GM19324 (cell line): ENCODE data around the gene CCSER2.
"Not testable (repeated sequence)": the region's sequence is repeated elsewhere in the genome, so short reads cannot be mapped to it uniquely, and the experiment has no call there.

ENCODE experiments used
- ATAC-seq: cut with Tn5 transposase; IDR thresholded peaks from one replicate; pipeline ENCODE4 v1.9.1; 2021; ENCODE audit warnings: mild to moderate bottlenecking, moderate library complexity; ENCODE audit not compliant: unreplicated experiment, low FRiP score

CCSER2 gene

GRCh38 chr10:84344526-84344925 lies 16.1 kb downstream of the CCSER2 start:
- no peak for ATAC-seq

DNA sequence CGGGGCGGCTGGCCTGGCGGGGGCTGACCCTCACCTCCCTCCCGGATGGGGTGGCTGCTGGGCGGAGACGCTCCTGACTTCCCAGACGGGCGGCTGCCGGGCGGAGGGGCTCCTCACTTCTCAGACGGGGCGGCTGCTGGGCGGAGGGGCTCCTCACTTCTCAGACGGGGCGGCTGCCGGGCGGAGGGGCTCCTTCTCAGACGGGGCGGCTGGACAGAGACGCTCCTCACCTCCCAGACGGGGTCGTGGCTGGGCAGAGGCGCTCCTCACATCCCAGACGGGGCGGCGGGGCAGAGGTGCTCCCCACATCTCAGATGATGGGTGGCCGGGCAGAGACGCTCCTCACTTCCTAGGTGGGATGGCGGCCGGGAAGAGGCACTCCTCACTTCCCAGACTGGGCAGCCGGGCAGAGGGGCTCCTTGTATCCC lies 19.2 kb downstream of the CCSER2 start:
- not testable (repeated sequence) for ATAC-seq

- ATAC-seq, result no peak
These were observed 20.1 kb downstream of the CCSER2 start for GRCh38 chr10:84348447-84348846.

- no peak for ATAC-seq
These were observed 20.5 kb downstream of the CCSER2 start for GRCh38 chr10:84348860-84349259.

GRCh38 chr10:84352251-84352842 lies 24.0 kb downstream of the CCSER2 start:
- ATAC-seq, result peak; percentile 88

GRCh38 chr10:84353052-84353803 lies 24.8 kb downstream of the CCSER2 start:
- ATAC-seq, result no peak

DNA sequence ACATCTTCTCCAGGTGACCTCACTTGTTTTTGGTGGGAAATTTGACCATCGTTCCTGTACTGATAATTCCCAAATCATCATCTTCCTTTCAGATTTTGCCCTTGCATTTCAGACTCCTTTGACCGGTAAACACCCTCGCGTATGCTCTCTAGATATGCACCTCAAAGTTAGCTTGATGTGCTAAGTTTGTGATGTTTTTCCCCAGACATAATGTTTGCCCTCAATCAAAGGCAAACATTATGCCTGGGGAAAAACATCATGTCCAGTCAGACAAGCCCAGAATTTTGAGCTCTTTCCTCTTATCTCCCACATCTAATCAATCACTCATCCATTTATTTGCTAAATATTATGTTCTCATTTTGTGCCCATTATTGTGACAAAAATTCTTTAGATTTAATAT lies 26.2 kb downstream of the CCSER2 start:
- no peak for ATAC-seq

- no peak for ATAC-seq
These were observed 26.7 kb downstream of the CCSER2 start for GRCh38 chr10:84355106-84355505.

- no peak for ATAC-seq
These were observed 28.5 kb downstream of the CCSER2 start for GRCh38 chr10:84356928-84357327.

GRCh38 chr10:84358743-84359142 lies 30.4 kb downstream of the CCSER2 start:
- ATAC-seq, result no peak

DNA sequence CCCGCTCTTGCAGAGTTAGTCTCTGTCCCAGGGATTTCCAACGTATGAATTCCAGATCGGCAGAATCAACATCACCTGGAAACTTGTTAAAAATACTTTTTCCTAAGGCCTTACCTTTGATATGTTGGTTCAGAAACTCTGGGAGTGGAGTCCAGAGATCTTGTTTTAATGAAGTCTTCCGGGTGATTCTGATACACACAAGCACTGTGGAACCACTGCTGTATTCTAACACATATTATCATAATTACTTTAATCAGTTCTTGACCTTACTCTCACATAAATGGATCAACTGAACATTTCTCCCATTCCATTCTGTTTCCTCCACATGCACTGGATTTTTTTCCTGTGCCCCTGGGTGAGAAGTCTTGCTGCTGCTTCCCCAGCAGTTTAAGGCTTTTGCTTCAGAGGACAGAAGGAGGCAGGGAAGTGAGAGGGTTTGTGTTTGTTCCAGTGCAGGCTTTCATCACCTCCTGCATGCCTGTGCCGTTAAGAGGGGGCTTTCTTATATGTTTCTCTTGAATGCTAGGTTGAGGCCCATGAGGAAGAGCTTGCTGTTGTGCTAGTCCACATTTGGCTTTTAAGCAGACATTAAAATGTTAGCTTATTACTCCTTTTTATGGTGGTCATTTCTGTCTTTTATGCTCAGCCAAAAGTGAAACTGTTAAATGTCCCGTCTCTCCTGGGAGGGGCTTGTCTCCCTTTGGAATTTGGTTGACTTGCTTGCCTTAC lies 32.4 kb downstream of the CCSER2 start:
- no peak for ATAC-seq

DNA sequence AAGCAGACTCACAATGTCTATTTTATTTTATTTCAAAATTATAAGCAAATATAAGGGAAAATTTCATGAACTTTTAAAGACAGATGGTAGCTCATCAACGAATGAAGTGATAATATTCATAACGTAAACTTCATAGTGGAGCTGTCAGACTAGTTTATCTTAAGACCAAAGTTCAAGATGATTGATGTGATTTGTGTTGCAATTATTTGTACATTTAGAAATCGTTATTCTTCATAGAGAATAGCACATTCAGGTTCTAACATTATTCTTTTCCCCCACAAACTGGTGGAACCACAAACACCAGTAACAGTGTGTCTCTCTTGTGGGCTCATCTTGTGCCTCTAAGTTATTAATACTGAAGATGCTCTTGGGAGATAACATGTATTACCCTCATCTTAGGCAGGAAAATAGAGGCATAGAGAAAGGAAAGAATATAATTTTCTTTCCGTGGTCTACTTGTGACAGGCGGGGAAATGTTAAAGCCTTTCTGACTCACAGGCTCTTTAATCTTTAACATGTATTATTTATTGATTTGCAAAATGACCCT lies 37.0 kb downstream of the CCSER2 start:
- ATAC-seq, result no peak

DNA sequence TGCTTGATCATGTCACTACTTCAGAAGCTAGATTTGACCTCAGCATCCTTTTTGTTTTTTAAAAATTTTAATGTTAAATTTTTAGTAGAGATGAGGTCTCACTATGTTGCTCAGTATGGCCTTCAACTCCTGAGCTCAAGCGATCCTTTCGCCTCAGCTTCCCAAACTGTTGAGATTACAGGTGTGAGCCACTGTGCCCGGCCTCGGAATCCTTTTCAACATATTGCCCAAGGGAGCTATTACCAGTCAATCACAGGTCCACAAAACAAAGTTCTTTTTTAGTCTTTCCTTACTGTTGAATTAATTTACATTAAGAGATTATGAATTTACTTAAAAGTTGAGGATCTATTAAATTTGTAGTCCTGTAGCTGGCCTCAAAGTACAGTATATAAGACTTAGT lies 37.7 kb downstream of the CCSER2 start:
- ATAC-seq, result no peak

DNA sequence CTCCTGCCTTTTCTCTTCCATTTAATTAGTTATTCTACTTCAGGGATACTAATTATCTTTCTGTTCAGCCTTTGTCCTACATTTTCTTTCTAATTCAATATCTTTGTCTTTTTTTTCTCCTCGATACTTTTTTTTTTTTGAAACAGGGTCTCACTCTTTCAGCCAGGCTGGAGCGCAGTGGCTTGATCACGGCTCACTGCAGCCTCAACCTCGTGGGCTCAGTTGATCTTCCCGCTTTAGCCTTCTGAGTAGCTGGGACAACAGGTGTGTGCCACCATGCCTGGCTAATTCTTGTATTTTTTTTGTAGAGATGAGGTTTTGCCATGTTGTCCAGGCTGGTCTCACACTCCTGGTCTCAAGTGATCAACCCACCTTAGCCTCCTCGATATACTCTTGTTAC lies 38.9 kb downstream of the CCSER2 start:
- no peak for ATAC-seq

DNA sequence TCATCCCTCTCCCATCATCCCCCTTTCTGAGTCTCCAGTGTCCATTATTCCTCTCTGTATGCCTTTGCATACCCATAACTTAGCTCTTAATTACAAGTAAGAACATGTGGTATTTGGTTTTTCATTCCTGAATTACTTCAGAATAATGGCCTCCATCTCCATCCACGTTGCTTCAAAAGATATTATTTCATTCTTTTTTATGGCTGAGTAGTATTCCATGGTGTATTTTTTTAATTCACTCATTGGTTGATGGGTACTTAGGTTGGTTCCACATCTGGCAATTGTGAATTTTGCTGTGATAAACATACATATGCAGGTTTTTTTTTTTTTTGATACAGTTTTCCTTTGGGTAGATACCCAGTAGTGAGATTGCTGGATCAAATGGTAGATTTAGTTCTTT lies 40.4 kb downstream of the CCSER2 start:
- no peak for ATAC-seq

GRCh38 chr10:84370283-84370682 lies 41.9 kb downstream of the CCSER2 start:
- ATAC-seq, result no peak

- no peak for ATAC-seq
These were observed 43.6 kb downstream of the CCSER2 start for GRCh38 chr10:84371944-84372343.

DNA sequence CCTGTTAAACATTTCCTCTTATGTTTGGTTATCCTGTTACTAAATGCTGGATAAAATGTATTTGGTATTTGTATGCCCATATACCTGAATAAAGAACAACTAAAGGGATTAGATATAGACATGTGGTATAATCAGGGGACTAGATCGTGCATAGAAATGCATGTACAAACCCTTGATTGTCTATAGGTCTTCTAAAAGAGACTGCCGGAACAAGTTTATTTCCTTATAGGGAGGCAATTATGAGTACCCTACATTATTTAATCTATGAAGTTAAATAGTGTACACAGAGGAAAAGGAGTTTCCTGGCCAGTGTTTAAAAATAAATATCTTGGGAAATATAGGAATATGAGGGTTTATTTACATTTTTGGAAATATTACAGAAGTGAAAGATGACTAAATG lies 44.6 kb downstream of the CCSER2 start:
- no peak for ATAC-seq

GRCh38 chr10:84374455-84374854 lies 46.1 kb downstream of the CCSER2 start:
- no peak for ATAC-seq

- no peak for ATAC-seq
These were observed 46.6 kb downstream of the CCSER2 start for GRCh38 chr10:84375011-84375410.

- no peak for ATAC-seq
These were observed 47.5 kb downstream of the CCSER2 start for GRCh38 chr10:84375881-84376280.
